ENCODE results near the gene NID2.

The NID2 gene

GRCh38 chr14:52049721-52050588 is 18.9 kb downstream of the NID2 start:
- TF ChIP-seq BACH2 (CRISPR knock-in tag; IDR thresholded peaks at IDR 0.05; ENCODE audit: borderline replicate concordance) (no peak), GLIS3 (CRISPR knock-in tag; IDR thresholded peaks at IDR 0.05) (no peak), ARNTL (CRISPR knock-in tag; IDR thresholded peaks at IDR 0.05; ENCODE audit: borderline replicate concordance, low read depth) (no peak), ZFP30 (CRISPR knock-in tag; IDR thresholded peaks at IDR 0.05) (no peak), ZNF565 (CRISPR knock-in tag; conservative IDR thresholded peaks at IDR 0.05; ENCODE audit: low read depth) (no peak)
- no peak for ATAC-seq

GRCh38 chr14:52049271-52049670 is 19.6 kb downstream of the NID2 start:
- no peak for TF ChIP-seq BACH2 (CRISPR knock-in tag; IDR thresholded peaks at IDR 0.05; ENCODE audit: borderline replicate concordance)
- no peak for TF ChIP-seq CSDC2 (CRISPR knock-in tag; IDR thresholded peaks at IDR 0.05)
- no peak for TF ChIP-seq PATZ1 (CRISPR knock-in tag; IDR thresholded peaks at IDR 0.05; ENCODE audit: borderline replicate concordance)
- TF ChIP-seq SNAI2 (CRISPR knock-in tag; IDR thresholded peaks at IDR 0.05): no peak
- TF ChIP-seq TSHZ2 (CRISPR knock-in tag; IDR thresholded peaks at IDR 0.05): no peak
- TF ChIP-seq OSR1 (CRISPR knock-in tag; IDR thresholded peaks at IDR 0.05): no peak
- ATAC-seq: no peak

GRCh38 chr14:52048641-52049204 is 20.1 kb downstream of the NID2 start:
- ATAC-seq: no peak
- no peak for TF ChIP-seq CSDC2 (CRISPR knock-in tag; IDR thresholded peaks at IDR 0.05)
- TF ChIP-seq OSR1 (CRISPR knock-in tag; IDR thresholded peaks at IDR 0.05): no peak
- TF ChIP-seq TSHZ2 (CRISPR knock-in tag; IDR thresholded peaks at IDR 0.05): no peak
- no peak for TF ChIP-seq GLIS3 (CRISPR knock-in tag; IDR thresholded peaks at IDR 0.05)
- TF ChIP-seq CREB5 (CRISPR knock-in tag; IDR thresholded peaks at IDR 0.05; ENCODE audit: low read depth): no peak
- no peak for TF ChIP-seq TCF4 (CRISPR knock-in tag; IDR thresholded peaks at IDR 0.05; ENCODE audit: borderline replicate concordance)
- TF ChIP-seq ISL1 (CRISPR knock-in tag; IDR thresholded peaks at IDR 0.05): no peak
- TF ChIP-seq TOX (CRISPR knock-in tag; IDR thresholded peaks at IDR 0.05; ENCODE audit: borderline replicate concordance): no peak
- TF ChIP-seq ARNTL (CRISPR knock-in tag; IDR thresholded peaks at IDR 0.05; ENCODE audit: borderline replicate concordance, low read depth): no peak
- TF ChIP-seq POU6F1 (CRISPR knock-in tag; IDR thresholded peaks at IDR 0.05; ENCODE audit: borderline replicate concordance, low read depth): no peak
- TF ChIP-seq ZNF70 (CRISPR knock-in tag; IDR thresholded peaks at IDR 0.05): no peak
- TF ChIP-seq SNAI2 (CRISPR knock-in tag; IDR thresholded peaks at IDR 0.05): no peak
- TF ChIP-seq PPARA (CRISPR knock-in tag; IDR thresholded peaks at IDR 0.05; ENCODE audit: borderline replicate concordance): no peak
- no peak for TF ChIP-seq ESRRG (CRISPR knock-in tag; IDR thresholded peaks at IDR 0.05)
- no peak for TF ChIP-seq PATZ1 (CRISPR knock-in tag; IDR thresholded peaks at IDR 0.05; ENCODE audit: borderline replicate concordance)
- no peak for TF ChIP-seq RARB (CRISPR knock-in tag; IDR thresholded peaks at IDR 0.05)
- no peak for TF ChIP-seq BACH2 (CRISPR knock-in tag; IDR thresholded peaks at IDR 0.05; ENCODE audit: borderline replicate concordance)
